ENCODE results near the gene RETN. TPM values are rescaled to one million over a fixed set of nuclear protein-coding genes. Genes with fewer than 3 reads are reported as not detected.

The RETN gene
- total RNA-seq, 1 donor from 2014 or later: 0.99 TPM

DNA sequence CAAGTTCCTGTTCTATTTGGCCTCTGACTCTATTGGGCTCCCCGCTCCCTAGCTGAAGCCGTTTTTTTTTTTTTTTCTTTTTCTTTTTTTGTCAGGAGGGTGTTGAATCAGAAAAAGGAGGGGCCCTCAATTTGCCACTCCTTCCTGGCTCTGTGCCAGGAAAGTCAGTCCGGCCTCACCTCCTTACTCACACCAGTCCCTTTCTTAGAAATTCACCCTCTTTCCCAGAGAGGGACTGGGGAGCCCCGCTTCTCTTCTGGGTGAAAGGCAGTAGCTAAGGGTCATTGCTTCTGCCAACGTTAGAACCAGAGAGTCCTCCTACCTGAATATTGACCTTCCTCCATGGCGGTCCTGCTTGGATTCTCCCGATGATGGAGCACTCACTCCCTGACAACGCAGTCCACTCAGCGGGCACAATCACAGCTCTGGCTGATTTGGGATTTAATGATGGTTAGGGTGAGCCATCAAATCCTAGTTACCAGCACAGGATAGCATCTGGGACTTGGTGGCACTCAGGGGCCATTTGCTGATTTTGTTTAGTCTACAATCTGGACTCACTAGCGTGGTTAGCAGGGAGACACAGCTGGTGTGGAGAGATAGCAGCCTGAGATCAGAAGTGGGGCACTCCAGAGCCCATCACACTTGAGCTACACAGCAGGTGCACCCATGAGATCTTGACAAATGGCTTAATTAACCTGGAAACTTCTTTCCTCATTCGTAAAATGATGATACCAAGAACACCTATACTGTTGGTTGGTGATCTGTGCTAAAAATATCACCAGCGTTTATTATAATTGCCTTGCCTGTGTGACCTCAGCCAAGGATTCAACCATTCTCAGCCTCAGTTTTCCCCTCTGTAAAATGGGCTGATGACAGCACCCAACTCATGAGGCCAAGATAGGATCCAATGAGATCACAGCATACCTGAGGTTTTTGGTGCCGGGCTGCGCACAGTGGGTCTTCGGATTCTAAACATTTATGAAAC lies 30.9 kb downstream of the RETN start:
- Histone ChIP-seq H3K4me1 (no peaks in the 10 kb centered on the region), H3K9me3 (replicated peaks) (no peaks in the 10 kb centered on the region), H3K27me3 (ENCODE audit: low read depth) (peaks cover 100% of the 10 kb centered on the region), H3K27ac (replicated peaks) (no peak overlapping the region), H3K4me3 (no peak overlapping the region), H3K36me3 (no peaks in the 10 kb centered on the region)
- TF ChIP-seq, protein P1, sequence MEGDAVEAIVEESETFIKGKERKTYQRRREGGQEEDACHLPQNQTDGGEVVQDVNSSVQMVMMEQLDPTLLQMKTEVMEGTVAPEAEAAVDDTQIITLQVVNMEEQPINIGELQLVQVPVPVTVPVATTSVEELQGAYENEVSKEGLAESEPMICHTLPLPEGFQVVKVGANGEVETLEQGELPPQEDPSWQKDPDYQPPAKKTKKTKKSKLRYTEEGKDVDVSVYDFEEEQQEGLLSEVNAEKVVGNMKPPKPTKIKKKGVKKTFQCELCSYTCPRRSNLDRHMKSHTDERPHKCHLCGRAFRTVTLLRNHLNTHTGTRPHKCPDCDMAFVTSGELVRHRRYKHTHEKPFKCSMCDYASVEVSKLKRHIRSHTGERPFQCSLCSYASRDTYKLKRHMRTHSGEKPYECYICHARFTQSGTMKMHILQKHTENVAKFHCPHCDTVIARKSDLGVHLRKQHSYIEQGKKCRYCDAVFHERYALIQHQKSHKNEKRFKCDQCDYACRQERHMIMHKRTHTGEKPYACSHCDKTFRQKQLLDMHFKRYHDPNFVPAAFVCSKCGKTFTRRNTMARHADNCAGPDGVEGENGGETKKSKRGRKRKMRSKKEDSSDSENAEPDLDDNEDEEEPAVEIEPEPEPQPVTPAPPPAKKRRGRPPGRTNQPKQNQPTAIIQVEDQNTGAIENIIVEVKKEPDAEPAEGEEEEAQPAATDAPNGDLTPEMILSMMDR (IDR thresholded peaks at IDR 0.05; ENCODE audit: borderline replicate concordance): no peak
- intact Hi-C loops (cut with micrococcal nuclease): no loop called here
- no peak for DNase-seq

DNA sequence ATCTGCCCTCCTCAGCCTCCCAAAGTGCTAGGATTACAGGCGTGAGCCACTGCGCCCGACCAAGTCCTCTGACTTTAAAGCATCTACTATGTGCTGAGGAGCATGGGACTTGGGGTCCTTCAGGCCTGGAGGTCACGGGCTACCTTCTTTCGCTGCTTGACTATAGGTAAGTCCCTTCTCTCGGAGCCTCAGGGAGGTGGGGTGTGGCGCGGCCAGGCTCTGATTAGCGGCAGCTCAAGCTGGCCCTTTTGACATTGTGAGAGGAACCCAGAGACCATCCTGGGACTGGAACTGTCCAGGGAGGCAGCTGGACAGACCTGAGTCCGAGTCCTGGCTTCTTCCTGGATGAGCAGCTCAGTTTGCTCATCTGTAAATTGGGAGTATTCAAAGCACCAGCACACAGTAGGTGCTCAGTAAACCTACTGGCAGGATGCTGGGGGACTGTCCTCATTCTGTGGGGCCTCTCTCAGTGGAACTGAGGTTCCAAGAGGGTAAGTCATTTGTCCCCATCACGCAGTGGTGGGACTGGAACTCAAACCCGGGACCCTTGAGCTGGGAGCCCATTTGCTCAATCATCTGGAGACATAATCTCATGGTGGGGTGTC lies 32.3 kb downstream of the RETN start:
- H3K9me3 ChIP-seq (replicated peaks): no peaks in the 10 kb centered on the region
- intact Hi-C loops (cut with micrococcal nuclease): no loop called here
- TF ChIP-seq, protein P1 (IDR thresholded peaks at IDR 0.05; ENCODE audit: borderline replicate concordance): no peak
- H3K4me1 ChIP-seq: no peaks in the 10 kb centered on the region
- no peak overlapping the region for H3K4me3 ChIP-seq
- no peak for DNase-seq
- peaks cover 87% of the 10 kb centered on the region for H3K27me3 ChIP-seq (ENCODE audit: low read depth)
- no peaks in the 10 kb centered on the region for H3K36me3 ChIP-seq
- no peak overlapping the region for H3K27ac ChIP-seq (replicated peaks)

DNA sequence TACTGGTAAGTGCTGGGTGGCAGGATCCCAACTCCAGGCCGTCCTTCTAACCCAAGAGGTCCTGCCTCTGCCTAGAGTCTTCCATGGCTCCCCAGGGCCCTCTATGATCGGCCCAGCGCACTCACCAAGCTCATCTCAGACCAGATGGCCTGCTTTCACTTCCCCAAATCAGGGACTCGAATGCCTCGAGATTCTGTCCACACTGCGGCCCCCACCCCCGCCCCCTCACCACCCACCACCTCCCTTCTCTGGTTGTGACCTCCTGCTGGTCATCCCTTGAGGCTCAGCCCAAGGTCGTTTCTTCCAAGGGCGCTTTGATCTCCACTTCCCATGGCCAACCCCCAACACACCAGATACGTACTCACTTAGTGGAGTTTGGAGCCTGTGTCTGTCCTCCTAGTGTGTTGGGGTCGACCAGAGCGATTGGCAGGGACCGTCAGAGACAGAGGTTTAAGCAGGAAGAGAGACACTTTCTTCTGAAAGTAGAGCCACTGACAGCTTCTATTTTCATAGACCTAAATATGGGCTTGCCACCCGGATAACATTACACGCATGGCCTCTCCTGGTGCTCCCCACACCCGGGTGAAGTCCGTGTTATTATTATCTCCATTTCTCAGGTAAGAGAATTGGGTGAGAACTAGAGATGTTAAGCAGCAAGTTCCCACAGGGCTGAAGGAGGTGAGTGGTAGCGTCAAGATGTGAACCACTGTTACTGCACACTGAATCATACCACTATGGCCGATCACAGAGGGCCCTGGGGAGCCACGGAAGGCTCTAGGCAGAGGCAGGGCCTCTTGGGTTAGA lies 33.0 kb downstream of the RETN start, which contains the start of gene FCER2:
Gene FCER2, minus strand, starts transcription at position 478 of the 804 bp plus-strand sequence. CDS start 2,371 bp downstream, outside the sequence.
- Histone ChIP-seq H3K27ac (replicated peaks) (no peak within 1 kb of the TSS), H3K4me1 (no peaks in the 10 kb centered on the region), H3K36me3 (no peaks in the 10 kb centered on the region), H3K27me3 (ENCODE audit: low read depth) (peaks cover 80% of the 10 kb centered on the region), H3K4me3 (no peak within 1 kb of the TSS), H3K9me3 (replicated peaks) (no peaks in the 10 kb centered on the region)
- DNase-seq: no peak
- TF ChIP-seq, protein P1 (IDR thresholded peaks at IDR 0.05; ENCODE audit: borderline replicate concordance): no peak
- intact Hi-C loops (cut with micrococcal nuclease): no loop called here

DNA sequence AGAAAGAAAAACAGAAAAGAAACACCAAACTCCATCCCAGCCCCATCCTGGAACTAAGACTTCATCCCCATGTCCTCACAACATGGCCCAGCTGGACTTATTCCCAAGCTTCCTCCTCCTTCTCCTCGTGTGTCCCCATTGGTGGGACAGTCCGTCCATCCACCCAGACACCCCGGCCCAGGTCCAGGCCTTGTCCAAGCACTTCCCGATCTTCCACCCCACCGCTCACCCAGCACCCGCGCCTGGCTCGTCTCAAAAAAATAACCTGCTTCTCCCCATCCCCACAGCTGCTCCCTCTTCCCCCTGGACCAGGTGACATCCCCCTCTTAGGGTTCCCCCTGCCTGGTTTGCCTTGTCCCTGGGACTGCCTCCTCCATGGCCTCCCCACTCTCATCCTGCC lies 34.5 kb downstream of the RETN start:
- no peak for DNase-seq
- H3K27ac ChIP-seq (replicated peaks): no peak overlapping the region
- no peak overlapping the region for H3K4me3 ChIP-seq
- intact Hi-C loops (cut with micrococcal nuclease): no loop called here
- H3K27me3 ChIP-seq (ENCODE audit: low read depth): peaks cover 69% of the 10 kb centered on the region
- H3K36me3 ChIP-seq: no peaks in the 10 kb centered on the region
- no peaks in the 10 kb centered on the region for H3K9me3 ChIP-seq (replicated peaks)
- no peaks in the 10 kb centered on the region for H3K4me1 ChIP-seq
- TF ChIP-seq, protein P1 (IDR thresholded peaks at IDR 0.05; ENCODE audit: borderline replicate concordance): no peak

All from left ventricle myocardium inferior (tissue), 1 donor.